Endothelial cell of umbilical vein (primary cell): Measurements from ENCODE around the gene GUCD1. TPM values are rescaled to one million over a fixed set of nuclear protein-coding genes. Genes with fewer than 3 reads are reported as not detected.

Experiments
- BruUV-seq: library from RNA; stranded (reverse); fragments of 400-500 nt; replicated peaks from 2 replicates; lab custom pipeline; 2021; lab: Mats Ljungman, UMichigan
- CTCF ChIA-PET: fragments of 300-600, 350-600 bp; sonication (Branson Sonifier 250); formaldehyde crosslinking; loops from one replicate; lab custom pipeline; 2021; ENCODE audit warnings: antibody characterized with exemption, inconsistent platforms; lab: Charles Lee
- POLR2A ChIA-PET: fragments of 300-600, 350-600 bp; sonication (Branson Sonifier 250); formaldehyde crosslinking; loops from one replicate; lab custom pipeline; 2021; ENCODE audit warnings: antibody characterized with exemption, inconsistent platforms; lab: Charles Lee
- DNase-seq: peaks from one replicate; pipeline ENCODE4 v3.0.0-alpha.2; 2011; ENCODE audit warnings: low read depth, low spot score
- FAIRE-seq: peaks from 2 replicates; lab custom pipeline; 2011; peaks lifted over from hg19 to GRCh38; lab: Jason Lieb, UNC
- H2AFZ ChIP-seq: 2 replicates; pipeline ENCODE4 v1.6.0; 2012; ENCODE audit warnings: low read depth, low read length, control low read depth, inconsistent platforms
- H3K27ac ChIP-seq: 2 replicates; pipeline ENCODE4 v1.5.1; 2011; ENCODE audit warnings: low read depth, mild to moderate bottlenecking, control low read depth, low read length, moderate library complexity; ENCODE audit not compliant: insufficient read depth
- H3K27me3 ChIP-seq, 2 experiments: 2 replicates each; pipeline versions ENCODE4 v1.6.0 to v1.6.1; 2011; ENCODE audit warnings: low read length in 2 of 2, mixed read lengths in 1 of 2; ENCODE audit not compliant: control insufficient read depth in 2 of 2, insufficient read depth in 2 of 2
- H3K36me3 ChIP-seq, 2 experiments: 2 replicates in 1 of 2; 3 replicates in 1 of 2; pipeline ENCODE4 v1.5.1; 2011; ENCODE audit warnings: low read length in 2 of 2, mild to moderate bottlenecking in 1 of 2, moderate library complexity in 1 of 2; ENCODE audit not compliant: control insufficient read depth in 2 of 2, insufficient read depth in 2 of 2; ENCODE audit errors: extremely low read depth in 1 of 2
- H3K4me1 ChIP-seq: 3 replicates; pipeline ENCODE4 v1.5.1; 2011; ENCODE audit warnings: mild to moderate bottlenecking, low read length; ENCODE audit not compliant: control insufficient read depth, insufficient read depth; ENCODE audit errors: extremely low read depth
- H3K4me2 ChIP-seq: 2 replicates; pipeline ENCODE4 v1.6.1; 2011; ENCODE audit warnings: low read length, control low read depth, mixed read lengths; ENCODE audit not compliant: insufficient read depth
- H3K4me3 ChIP-seq, 3 experiments: fragments of 200-600 bp in 1 of 3; sonication (generic), shearing (Covaris generic) in 1 of 3; replicated peaks in 1 of 3; 2 replicates each; pipeline ENCODE4 v1.5.1; 2011 to 2016; ENCODE audit warnings: control low read depth in 3 of 3, low read length in 3 of 3, mild to moderate bottlenecking in 2 of 3, inconsistent platforms in 1 of 3, low read depth in 1 of 3, moderate library complexity in 1 of 3; ENCODE audit not compliant: insufficient read depth in 1 of 3
- H3K79me2 ChIP-seq: 2 replicates; pipeline ENCODE4 v1.6.0; 2012; ENCODE audit warnings: low read length, inconsistent platforms; ENCODE audit not compliant: control insufficient read depth, insufficient read depth
- H3K9ac ChIP-seq: replicated peaks from 2 replicates; pipeline ENCODE3; 2011; ENCODE audit warnings: low read length, control low read depth; ENCODE audit not compliant: insufficient read depth; ENCODE audit errors: extremely low read depth
- H3K9me1 ChIP-seq: replicated peaks from 3 replicates; pipeline ENCODE4 v1.6.0; 2011; ENCODE audit warnings: mild to moderate bottlenecking, low read length; ENCODE audit not compliant: control insufficient read depth, insufficient read depth; ENCODE audit errors: extremely low read depth
- H3K9me3 ChIP-seq: replicated peaks from 2 replicates; pipeline ENCODE4 v1.5.1; 2012; ENCODE audit warnings: low read length, inconsistent platforms; ENCODE audit not compliant: control insufficient read depth, insufficient read depth
- H4K20me1 ChIP-seq: replicated peaks from 2 replicates; pipeline ENCODE3; 2011; ENCODE audit warnings: mild to moderate bottlenecking, low read length; ENCODE audit not compliant: control insufficient read depth, insufficient read depth; ENCODE audit errors: extremely low read depth
- EZH2 ChIP-seq: IDR thresholded peaks from 2 replicates; pipeline ENCODE4 v1.6.1; 2012; ENCODE audit warnings: borderline replicate concordance, low read depth, mild to moderate bottlenecking, moderate library complexity, low read length, inconsistent platforms; ENCODE audit not compliant: severe bottlenecking
- FOS ChIP-seq: IDR thresholded peaks from 2 replicates; pipeline ENCODE4 v1.6.1; 2011; ENCODE audit warnings: mild to moderate bottlenecking, low read length, moderate library complexity, borderline replicate concordance; ENCODE audit not compliant: insufficient read depth
- GATA2 ChIP-seq: IDR thresholded peaks from 2 replicates; pipeline ENCODE4 v1.7.0; 2011; ENCODE audit warnings: low read depth, mild to moderate bottlenecking, moderate library complexity, mixed read lengths, low read length; ENCODE audit not compliant: insufficient read length, insufficient read depth
- JUN ChIP-seq: IDR thresholded peaks from 2 replicates; pipeline ENCODE4 v1.6.1; 2011; ENCODE audit warnings: borderline replicate concordance, low read depth; ENCODE audit not compliant: insufficient read length, insufficient read depth
- MYC ChIP-seq: IDR thresholded peaks from one replicate; pipeline ENCODE4 v1.6.1; 2011; ENCODE audit warnings: mild to moderate bottlenecking, low read depth, low read length
- POLR2A ChIP-seq: IDR thresholded peaks from 2 replicates; pipeline ENCODE4 v1.6.1; 2012; ENCODE audit warnings: low read depth, mild to moderate bottlenecking, control low read depth, low read length
- POLR2AphosphoS5 ChIP-seq: IDR thresholded peaks from 2 replicates; pipeline ENCODE4 v1.6.1; 2012; ENCODE audit warnings: low read depth, mild to moderate bottlenecking, control low read depth, low read length, moderate library complexity; ENCODE audit not compliant: insufficient read depth
- dilution Hi-C: fragments of 300-500 bp; cut with MboI; formaldehyde crosslinking; loops from one replicate; pipeline ENCODE4 v1.15.0; 2019; ENCODE audit warnings: low sequenced_read_pairs; ENCODE audit not compliant: extremely low pct_ligation_motif_present
- intact Hi-C: fragments of 100-400 bp; cut with micrococcal nuclease; formaldehyde crosslinking; loops from one replicate; pipeline ENCODE4 v1.10.0; 2022
- polyA plus RNA-seq, 4 experiments: library from polyadenylated mRNA; depleted of rRNA in 3 of 4; stranded (reverse) in 3 of 4; unstranded in 1 of 4; fragments of >200 nt; gene quantifications; 2 replicates each; pipeline versions ENCODE4 v1.2.1 to v1.2.3, GENCODE V29; 2011 to 2012; ENCODE audit warnings: missing spikeins in 1 of 4
- total RNA-seq: library from RNA; stranded (reverse); gene quantifications from 2 replicates; pipeline ENCODE4 v1.2.3, GENCODE V29; 2021
- TF ChIP-seq, protein P1 (sequence below): IDR thresholded peaks from 2 replicates; pipeline ENCODE4 v1.6.1; 2011; ENCODE audit not compliant: insufficient read depth, insufficient read length
- TF ChIP-seq, protein P2 (sequence below), 2 donors: IDR thresholded peaks; 1 replicate in 1 of 2; 2 replicates in 1 of 2; pipeline ENCODE4 v1.5.1; 2011; ENCODE audit warnings: low read length in 2 of 2, mild to moderate bottlenecking in 2 of 2, moderate library complexity in 2 of 2, control low read depth in 1 of 2, inconsistent platforms in 1 of 2, low read depth in 1 of 2; ENCODE audit not compliant: insufficient read depth in 1 of 2; ENCODE audit errors: extremely low read depth in 1 of 2

Gene GUCD1
- total and polyA plus RNA-seq, 2 donors (not counting 3 experiments of a cell fraction or from before 2014, with no cell fraction given), result 116 to 138 TPM

DNA sequence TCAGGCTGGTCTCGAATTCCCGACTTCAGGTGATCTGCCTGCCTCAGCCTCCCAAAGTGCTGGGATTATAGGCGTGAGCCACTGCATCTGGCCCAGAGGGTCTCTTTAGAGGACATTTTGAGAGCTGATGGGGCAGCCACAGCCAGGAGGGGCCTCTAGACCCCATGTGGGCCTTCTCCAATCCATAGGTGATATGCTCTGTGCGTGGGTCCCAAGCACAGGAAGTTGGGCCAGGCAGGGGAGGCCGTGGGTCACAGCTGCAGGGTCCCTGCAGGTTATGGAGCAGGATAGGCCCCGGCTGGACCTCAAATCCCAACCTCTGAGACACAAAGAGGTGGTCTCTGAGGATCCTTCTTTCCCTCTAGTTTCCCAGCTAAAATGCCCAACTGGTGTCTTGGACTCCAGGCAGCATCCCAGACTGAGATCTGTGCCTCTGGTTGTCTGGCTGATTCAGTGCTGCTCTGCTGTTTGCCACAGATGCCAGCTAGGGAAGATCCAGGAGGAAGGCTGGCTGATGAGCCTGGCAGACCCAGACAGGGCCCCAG is 36.4 kb upstream of the GUCD1 start:
- Histone ChIP-seq H4K20me1 (no peaks in the 10 kb centered on the region), H3K27me3 (no peaks in the 10 kb centered on the region), H3K9me1 (no peaks in the 10 kb centered on the region), H3K4me3 (no peak overlapping the region), H3K9me3 (no peaks in the 10 kb centered on the region), H3K27ac (no peak overlapping the region), H3K4me1 (peaks cover 7% of the 10 kb centered on the region), H3K4me2 (no peak overlapping the region), H3K36me3 (no peaks in the 10 kb centered on the region), H3K79me2 (no peaks in the 10 kb centered on the region), H2AFZ (no peak overlapping the region), H3K9ac (no peak overlapping the region)
- POLR2A ChIA-PET, result no interaction called here
- FAIRE-seq, result no peak
- intact Hi-C loops, result no loop called here
- no peak for DNase-seq
- BruUV-seq, result no TSS peak
- dilution Hi-C loops, result no loop called here
- CTCF ChIA-PET, result interaction anchor here (1.4 kb wide), 1 partner anchor 212 kb away, joined by 3 read pairs; no protein-coding TSS in a partner anchor
- TF ChIP-seq EZH2 (no peak), MYC (no peak), GATA2 (no peak), POLR2AphosphoS5 (no peak), POLR2A (no peak), FOS (no peak), JUN (no peak)
- TF ChIP-seq, protein P1, sequence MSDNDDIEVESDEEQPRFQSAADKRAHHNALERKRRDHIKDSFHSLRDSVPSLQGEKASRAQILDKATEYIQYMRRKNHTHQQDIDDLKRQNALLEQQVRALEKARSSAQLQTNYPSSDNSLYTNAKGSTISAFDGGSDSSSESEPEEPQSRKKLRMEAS, result no peak
- TF ChIP-seq, protein P2, sequence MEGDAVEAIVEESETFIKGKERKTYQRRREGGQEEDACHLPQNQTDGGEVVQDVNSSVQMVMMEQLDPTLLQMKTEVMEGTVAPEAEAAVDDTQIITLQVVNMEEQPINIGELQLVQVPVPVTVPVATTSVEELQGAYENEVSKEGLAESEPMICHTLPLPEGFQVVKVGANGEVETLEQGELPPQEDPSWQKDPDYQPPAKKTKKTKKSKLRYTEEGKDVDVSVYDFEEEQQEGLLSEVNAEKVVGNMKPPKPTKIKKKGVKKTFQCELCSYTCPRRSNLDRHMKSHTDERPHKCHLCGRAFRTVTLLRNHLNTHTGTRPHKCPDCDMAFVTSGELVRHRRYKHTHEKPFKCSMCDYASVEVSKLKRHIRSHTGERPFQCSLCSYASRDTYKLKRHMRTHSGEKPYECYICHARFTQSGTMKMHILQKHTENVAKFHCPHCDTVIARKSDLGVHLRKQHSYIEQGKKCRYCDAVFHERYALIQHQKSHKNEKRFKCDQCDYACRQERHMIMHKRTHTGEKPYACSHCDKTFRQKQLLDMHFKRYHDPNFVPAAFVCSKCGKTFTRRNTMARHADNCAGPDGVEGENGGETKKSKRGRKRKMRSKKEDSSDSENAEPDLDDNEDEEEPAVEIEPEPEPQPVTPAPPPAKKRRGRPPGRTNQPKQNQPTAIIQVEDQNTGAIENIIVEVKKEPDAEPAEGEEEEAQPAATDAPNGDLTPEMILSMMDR (IDR thresholded peaks at IDR 0.05; ENCODE audit: extremely low read depth in 1 of 2, insufficient read depth in 1 of 2, low read depth in 1 of 2, low read length in 2 of 2), result no peak
